OCI-M2 (cell line): ENCODE measurements around the gene OSMR.
"Not testable (repeated sequence)": the region's sequence is repeated elsewhere in the genome, so short reads cannot be mapped to it uniquely, and the experiment has no call there.

ENCODE experiments used
- DNase-seq: peaks from one replicate; lab custom pipeline; 2025; ENCODE audit not compliant: unreplicated experiment; lab: John Stamatoyannopoulos, UW

OSMR gene

GRCh38 chr5:38830521-38831051 is 15.2 kb upstream of the OSMR start:
- no peak for DNase-seq

GRCh38 chr5:38831117-38831516 is 14.7 kb upstream of the OSMR start:
- DNase-seq = no peak

- DNase-seq = no peak
These were observed 13.9 kb upstream of the OSMR start for GRCh38 chr5:38831909-38832308.

- no peak for DNase-seq
These were observed 13.0 kb upstream of the OSMR start for GRCh38 chr5:38832810-38833209.

- DNase-seq = no peak
These were observed 9.9 kb upstream of the OSMR start for GRCh38 chr5:38835887-38836286.

GRCh38 chr5:38837416-38837815 is 8.4 kb upstream of the OSMR start:
- DNase-seq = no peak

- no peak for DNase-seq
These were observed 7.9 kb upstream of the OSMR start for GRCh38 chr5:38837932-38838331.

GRCh38 chr5:38843665-38844064 is 2.1 kb upstream of the OSMR start:
- no peak for DNase-seq

- no peak for DNase-seq
These were observed 683 bp downstream of the OSMR start for GRCh38 chr5:38846379-38847011.

GRCh38 chr5:38847559-38848347 is 1.9 kb downstream of the OSMR start:
- DNase-seq = no peak

GRCh38 chr5:38848637-38849036 is 2.8 kb downstream of the OSMR start:
- no peak for DNase-seq

- DNase-seq = not testable (repeated sequence)
These were observed 5.8 kb downstream of the OSMR start for GRCh38 chr5:38851640-38852039.

- no peak for DNase-seq
These were observed 8.1 kb downstream of the OSMR start for GRCh38 chr5:38853753-38854470.

- DNase-seq = no peak
These were observed 9.1 kb downstream of the OSMR start for GRCh38 chr5:38854907-38855306.

GRCh38 chr5:38856660-38857059 is 10.8 kb downstream of the OSMR start:
- DNase-seq = no peak

- DNase-seq = no peak
These were observed 13.0 kb downstream of the OSMR start for GRCh38 chr5:38858839-38859238.

- not testable (repeated sequence) for DNase-seq
These were observed 16.4 kb downstream of the OSMR start for GRCh38 chr5:38861986-38862770.

GRCh38 chr5:38866362-38867031 is 20.7 kb downstream of the OSMR start:
- DNase-seq = no peak

GRCh38 chr5:38867032-38867398 is 21.2 kb downstream of the OSMR start:
- DNase-seq = no peak

- DNase-seq = no peak
These were observed 21.6 kb downstream of the OSMR start for GRCh38 chr5:38867416-38867815.
